Adrenal gland (tissue), 12 donors: ENCODE data around the gene GNAO1. TPM values are rescaled to one million over a fixed set of nuclear protein-coding genes. Genes with fewer than 3 reads are reported as not detected.

Experiments
- DNase-seq, 7 donors: peaks; one replicate each; pipeline ENCODE4 v3.0.0-alpha.2; 2019 to 2020
- H3K27ac ChIP-seq, 5 donors: fragments of 200-600 bp; sonication (generic) in 4 of 5; 1 replicate in 3 of 5; 2 replicates in 2 of 5; pipeline versions ENCODE4 v1.5.1 to v1.8.0; 2016 to 2020; ENCODE audit warnings: mild to moderate bottlenecking in 1 of 5
- H3K27me3 ChIP-seq: fragments of 200-600 bp; 2 replicates; pipeline ENCODE4 v1.8.0; 2021
- H3K36me3 ChIP-seq, 2 donors: fragments of 200-600 bp; replicated peaks in 1 of 2; 1 replicate in 1 of 2; 2 replicates in 1 of 2; pipeline versions ENCODE4 v1.5.1 to v1.8.0; 2018 to 2022
- H3K4me1 ChIP-seq, 2 donors: fragments of 200-600 bp; replicated peaks in 1 of 2; 1 replicate in 1 of 2; 2 replicates in 1 of 2; pipeline versions ENCODE4 v1.5.1 to v1.8.0; 2018 to 2021
- H3K4me3 ChIP-seq, 4 donors: fragments of 200-600 bp; sonication (generic) in 3 of 4; one replicate each; pipeline ENCODE4 v1.5.1; 2016 to 2018
- H3K9me3 ChIP-seq, 3 donors: fragments of 200-600 bp; sonication (generic) in 1 of 3; replicated peaks in 1 of 3; 1 replicate in 2 of 3; 2 replicates in 1 of 3; pipeline versions ENCODE4 v1.5.1 to v1.8.0; 2016 to 2021
- CTCF ChIP-seq, 6 experiments: fragments of 450-650 bp in 4 of 6; fragments of 200-600 bp in 2 of 6; sonication (generic) in 1 of 6; IDR thresholded peaks; 1 replicate in 5 of 6; 2 replicates in 1 of 6; pipeline versions ENCODE4 v1.5.1 to v1.8.0; 2016 to 2021; ENCODE audit warnings: antibody characterized with exemption in 6 of 6, mild to moderate bottlenecking in 2 of 6, moderate library complexity in 1 of 6
- POLR2A ChIP-seq, 2 donors: fragments of 450-650 bp; IDR thresholded peaks; one replicate each; pipeline ENCODE4 v1.6.1; 2017; ENCODE audit warnings: antibody characterized with exemption in 2 of 2, mild to moderate bottlenecking in 2 of 2, moderate library complexity in 1 of 2
- WGBS, 4 donors: extraction: QIAGEN DNeasy Blood & Tissue Kit in 2 of 4; methylation state at CpG; one replicate each; pipeline versions ENCODE4 v1.1.5 to v1.1.7; 2013 to 2017; 5-methylcytosine and 5-hydroxymethylcytosine counted together
- intact Hi-C, 2 donors: fragments of 100-400 bp; cut with DNase I; formaldehyde crosslinking; loops; one replicate each; pipeline versions ENCODE4 v1.14.1 to v1.15.0; 2022 to 2023
- polyA plus RNA-seq, 3 donors: library from polyadenylated mRNA; stranded (reverse); fragments of 200-250 nt in 2 of 3; fragments of 350-450 nt in 1 of 3; fragmentation: Illumina TruSeq in 1 of 3; extraction: RNeasy Lipid Tissue Mini Kit (QIAGEN cat#74804) in 1 of 3; gene quantifications; one replicate each; pipeline ENCODE4 v1.2.3, GENCODE V29; 2013 to 2014
- total RNA-seq, 9 donors: library from RNA; depleted of rRNA in 4 of 9; stranded (reverse); fragments of >200 nt in 4 of 9; fragments of 120-200 nt in 1 of 9; fragmentation: NEBNext Ultra II Directional in 1 of 9; extraction: Animal tissue kit (Norgen Biotek cat#: 25700) in 1 of 9; gene quantifications; one replicate each; pipeline versions ENCODE4 v1.1.0 to v1.2.4, GENCODE V29; 2013 to 2023
- donor health status: healthy with polysubstance abuse.
- donor health status: Bipolar disorder and iron deficiency.
- donor health status: DM: yes; HTN: yes; CAD: no.
- donor health status: DM: no; HTN: no; CAD: no.
- donor health status: DM: no; HTN: no; CAD: no.
- donor health status: DM: yes; HTN: yes; CAD: no.

GNAO1 gene
- total and polyA plus RNA-seq, 12 donors, result 1.8 to 36.6 (median 5.9) TPM

- peak in 6 of 7 donors; percentile 39 to 74 (median 46) for DNase-seq
- H3K27me3 ChIP-seq, result no peaks in the 10 kb centered on the region
These were observed 169.1 kb downstream of the GNAO1 start for GRCh38 chr16:56360117-56361008.

GRCh38 chr16:56362057-56362655, 170.9 kb downstream of the GNAO1 start:
- H3K27me3 ChIP-seq, result no peaks in the 10 kb centered on the region
- no peak for TF ChIP-seq CTCF (IDR thresholded peaks at IDR 0.05)
- no peak overlapping the region for H3K4me3 ChIP-seq
- DNase-seq, result peak in 2 of 7 donors; percentile 15 to 18
- H3K36me3 ChIP-seq, result peaks cover 0 to 44% of the 10 kb centered on the region in 2 donors
- H3K27ac ChIP-seq, result no peak overlapping the region
- H3K9me3 ChIP-seq, result no peaks in the 10 kb centered on the region
- 71 to 84% (median 78%) methylated on average over 11 to 15 of the region's 15 CpGs for WGBS, 4 donors
- intact Hi-C loops, result no loop called here
- H3K4me1 ChIP-seq, result peaks cover 4 to 10% of the 10 kb centered on the region in 2 donors

More at GRCh38 chr16:56360117-56361008, 169.1 kb downstream of the GNAO1 start:
- no peaks in the 10 kb centered on the region for H3K9me3 ChIP-seq
- H3K4me1 ChIP-seq, result peaks cover 11 to 12% of the 10 kb centered on the region in 2 donors
- TF ChIP-seq POLR2A (IDR thresholded peaks at IDR 0.05), result no peak
- TF ChIP-seq CTCF (IDR thresholded peaks at IDR 0.05), result no peak
- H3K27ac ChIP-seq, result peak overlapping the region in 4 of 5 donors; percentile 1 to 75 (median 52)
- peaks cover 0 to 35% of the 10 kb centered on the region in 2 donors for H3K36me3 ChIP-seq
- 69 to 83% (median 76%) methylated on average over 8 to 15 of the region's 15 CpGs for WGBS, 4 donors
- no peak overlapping the region for H3K4me3 ChIP-seq
- intact Hi-C loops, result no loop called here

- no peaks in the 10 kb centered on the region for H3K27me3 ChIP-seq
- intact Hi-C loops, result no loop called here
- 92 to 97% (median 94%) methylated on average over 8 to 17 of the region's 17 CpGs for WGBS, 4 donors
- TF ChIP-seq CTCF (IDR thresholded peaks at IDR 0.05), result no peak
- no peak for TF ChIP-seq POLR2A (IDR thresholded peaks at IDR 0.05)
- H3K4me1 ChIP-seq, result peaks cover 0 to 4% of the 10 kb centered on the region in 2 donors
- no peak for DNase-seq
- no peaks in the 10 kb centered on the region for H3K9me3 ChIP-seq
- H3K27ac ChIP-seq, result no peak overlapping the region
- no peak overlapping the region for H3K4me3 ChIP-seq
- peaks cover 0 to 48% of the 10 kb centered on the region in 2 donors for H3K36me3 ChIP-seq
These were observed 171.4 kb downstream of the GNAO1 start for GRCh38 chr16:56362706-56363105.

- no peaks in the 10 kb centered on the region for H3K9me3 ChIP-seq
- H3K4me1 ChIP-seq, result peaks cover 0 to 4% of the 10 kb centered on the region in 2 donors
- no peaks in the 10 kb centered on the region for H3K27me3 ChIP-seq
- WGBS, 4 donors, result 94 to 100% (median 97%) methylated on average over 4 to 6 of the region's 6 CpGs
- TF ChIP-seq POLR2A (IDR thresholded peaks at IDR 0.05) (no peak), CTCF (IDR thresholded peaks at IDR 0.05) (no peak)
- intact Hi-C loops, result no loop called here
- H3K4me3 ChIP-seq, result no peak overlapping the region
- no peak overlapping the region for H3K27ac ChIP-seq
- H3K36me3 ChIP-seq, result peaks cover 0 to 52% of the 10 kb centered on the region in 2 donors
- DNase-seq, result peak in 1 of 7 donors; percentile 17
These were observed 172.0 kb downstream of the GNAO1 start for GRCh38 chr16:56363181-56363716.
